SK-N-SH (cell line): Measurements from ENCODE around the gene CLEC16A.

ENCODE experiments used
- EP300 ChIP-seq, 2 experiments: IDR thresholded peaks; 2 replicates each; pipeline versions ENCODE4 v1.4.0 to v1.6.1; 2012; ENCODE audit warnings: borderline replicate concordance in 1 of 2, low read depth in 1 of 2, low read length in 1 of 2
- FOSL2 ChIP-seq: IDR thresholded peaks from 2 replicates; pipeline ENCODE4 v1.4.0; 2012; ENCODE audit warnings: low read depth, mild to moderate bottlenecking, moderate library complexity, borderline replicate concordance
- FOXJ3 ChIP-seq: sonication (generic); formaldehyde crosslinking; IDR thresholded peaks from 2 replicates; pipeline ENCODE4 v1.5.1; 2020; ENCODE audit warnings: mild to moderate bottlenecking, missing genetic modification reagents
- TAF1 ChIP-seq: IDR thresholded peaks from 2 replicates; pipeline ENCODE4 v1.6.1; 2012; ENCODE audit warnings: low read depth, mild to moderate bottlenecking, low read length, moderate library complexity, borderline replicate concordance
- TEAD4 ChIP-seq: IDR thresholded peaks from 2 replicates; pipeline ENCODE4 v1.4.0; 2012; ENCODE audit warnings: mild to moderate bottlenecking, borderline replicate concordance; ENCODE audit not compliant: insufficient read depth
- TF ChIP-seq, protein P1 (sequence below): fragments of 200-600 bp; sonication (generic); IDR thresholded peaks from 2 replicates; pipeline ENCODE4 v1.6.1; 2017; ENCODE audit warnings: antibody characterized with exemption, mild to moderate bottlenecking, moderate library complexity
- TF ChIP-seq, protein P2 (sequence below): IDR thresholded peaks from 2 replicates; pipeline ENCODE4; 2012

DNA sequence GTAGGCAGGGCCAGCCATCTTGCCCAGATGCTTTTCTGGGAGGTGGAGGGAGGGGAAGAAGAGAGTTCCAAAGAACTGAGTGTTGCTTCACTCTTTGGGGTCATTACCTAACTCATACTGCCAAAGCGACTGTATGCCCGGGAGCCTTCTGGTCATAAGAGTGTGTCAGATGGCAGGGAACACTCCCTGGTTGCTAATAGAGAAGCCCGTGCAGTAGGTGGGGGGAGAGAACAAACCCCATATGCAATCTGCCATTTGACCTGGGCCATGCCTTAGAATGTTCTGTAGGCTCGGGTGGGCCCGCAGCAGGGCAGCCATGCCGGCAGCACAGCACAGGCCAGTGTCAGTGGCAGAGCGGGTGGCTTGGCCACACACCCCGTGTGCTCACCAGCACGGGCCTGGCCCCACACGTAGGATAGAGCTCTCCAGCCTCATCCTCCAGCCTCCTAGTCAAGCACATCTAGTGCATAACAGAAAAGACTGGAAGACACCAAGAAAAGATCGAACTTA lies 191.2 kb downstream of the CLEC16A start:
- TF ChIP-seq EP300 (IDR thresholded peaks at IDR 0.05; ENCODE audit: borderline replicate concordance in 1 of 2, low read depth in 1 of 2, low read length in 1 of 2) (no peak), TEAD4 (no peak), TAF1 (no peak), FOSL2 (no peak), FOXJ3 (CRISPR knock-in tag) (no peak)
- TF ChIP-seq, protein P1, sequence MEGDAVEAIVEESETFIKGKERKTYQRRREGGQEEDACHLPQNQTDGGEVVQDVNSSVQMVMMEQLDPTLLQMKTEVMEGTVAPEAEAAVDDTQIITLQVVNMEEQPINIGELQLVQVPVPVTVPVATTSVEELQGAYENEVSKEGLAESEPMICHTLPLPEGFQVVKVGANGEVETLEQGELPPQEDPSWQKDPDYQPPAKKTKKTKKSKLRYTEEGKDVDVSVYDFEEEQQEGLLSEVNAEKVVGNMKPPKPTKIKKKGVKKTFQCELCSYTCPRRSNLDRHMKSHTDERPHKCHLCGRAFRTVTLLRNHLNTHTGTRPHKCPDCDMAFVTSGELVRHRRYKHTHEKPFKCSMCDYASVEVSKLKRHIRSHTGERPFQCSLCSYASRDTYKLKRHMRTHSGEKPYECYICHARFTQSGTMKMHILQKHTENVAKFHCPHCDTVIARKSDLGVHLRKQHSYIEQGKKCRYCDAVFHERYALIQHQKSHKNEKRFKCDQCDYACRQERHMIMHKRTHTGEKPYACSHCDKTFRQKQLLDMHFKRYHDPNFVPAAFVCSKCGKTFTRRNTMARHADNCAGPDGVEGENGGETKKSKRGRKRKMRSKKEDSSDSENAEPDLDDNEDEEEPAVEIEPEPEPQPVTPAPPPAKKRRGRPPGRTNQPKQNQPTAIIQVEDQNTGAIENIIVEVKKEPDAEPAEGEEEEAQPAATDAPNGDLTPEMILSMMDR: no peak
- TF ChIP-seq, protein P2, sequence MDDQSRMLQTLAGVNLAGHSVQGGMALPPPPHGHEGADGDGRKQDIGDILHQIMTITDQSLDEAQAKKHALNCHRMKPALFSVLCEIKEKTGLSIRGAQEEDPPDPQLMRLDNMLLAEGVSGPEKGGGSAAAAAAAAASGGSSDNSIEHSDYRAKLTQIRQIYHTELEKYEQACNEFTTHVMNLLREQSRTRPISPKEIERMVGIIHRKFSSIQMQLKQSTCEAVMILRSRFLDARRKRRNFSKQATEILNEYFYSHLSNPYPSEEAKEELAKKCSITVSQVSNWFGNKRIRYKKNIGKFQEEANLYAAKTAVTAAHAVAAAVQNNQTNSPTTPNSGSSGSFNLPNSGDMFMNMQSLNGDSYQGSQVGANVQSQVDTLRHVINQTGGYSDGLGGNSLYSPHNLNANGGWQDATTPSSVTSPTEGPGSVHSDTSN: no peak
